ENCODE data around the gene EHBP1.

GRCh38 chr2:62956651-62957050 is 251.1 kb downstream of the EHBP1 start:
- TF ChIP-seq CTCF (IDR thresholded peaks at IDR 0.05) (no peak), POLR2AphosphoS5 (IDR thresholded peaks at IDR 0.05) (no peak)

All from stomach (tissue), 4 donors.